Measurements from ENCODE around the gene MACIR.

MACIR gene

GRCh38 chr5:103293719-103294118, 35.2 kb downstream of the MACIR start:
- no peak for DNase-seq

- DNase-seq = no peak
Measured at GRCh38 chr5:103294906-103295305, 36.3 kb downstream of the MACIR start.

GRCh38 chr5:103295424-103295823, 36.9 kb downstream of the MACIR start:
- DNase-seq = no peak

GRCh38 chr5:103295871-103296270, 37.3 kb downstream of the MACIR start:
- no peak for DNase-seq

GRCh38 chr5:103298117-103298516, 39.6 kb downstream of the MACIR start:
- no peak for DNase-seq

- no peak for DNase-seq
Measured at GRCh38 chr5:103298607-103299188, 40.1 kb downstream of the MACIR start.

- DNase-seq = no peak
Measured at GRCh38 chr5:103305809-103306208, 47.2 kb downstream of the MACIR start.

- DNase-seq = no peak
Measured at GRCh38 chr5:103307470-103307869, 48.9 kb downstream of the MACIR start.

GRCh38 chr5:103308774-103309173, 50.2 kb downstream of the MACIR start:
- DNase-seq = no peak

GRCh38 chr5:103313056-103313455, 54.5 kb downstream of the MACIR start:
- no peak for DNase-seq

- no peak for DNase-seq
Measured at GRCh38 chr5:103315455-103315854, 56.9 kb downstream of the MACIR start.

- DNase-seq = no peak
Measured at GRCh38 chr5:103327451-103327850, 68.9 kb downstream of the MACIR start.

GRCh38 chr5:103327893-103328292, 69.3 kb downstream of the MACIR start:
- DNase-seq = no peak

Data from kidney glomerular epithelial cell (primary cell).